Fibroblast of skin of left quadriceps (primary cell): Measurements from ENCODE around the gene HIC1.

Source experiments
- DNase-seq, 2 experiments: peaks; one replicate each; pipeline ENCODE4 v3.0.0-alpha.2; 2013; ENCODE audit warnings: low read depth in 2 of 2

The HIC1 gene

DNA sequence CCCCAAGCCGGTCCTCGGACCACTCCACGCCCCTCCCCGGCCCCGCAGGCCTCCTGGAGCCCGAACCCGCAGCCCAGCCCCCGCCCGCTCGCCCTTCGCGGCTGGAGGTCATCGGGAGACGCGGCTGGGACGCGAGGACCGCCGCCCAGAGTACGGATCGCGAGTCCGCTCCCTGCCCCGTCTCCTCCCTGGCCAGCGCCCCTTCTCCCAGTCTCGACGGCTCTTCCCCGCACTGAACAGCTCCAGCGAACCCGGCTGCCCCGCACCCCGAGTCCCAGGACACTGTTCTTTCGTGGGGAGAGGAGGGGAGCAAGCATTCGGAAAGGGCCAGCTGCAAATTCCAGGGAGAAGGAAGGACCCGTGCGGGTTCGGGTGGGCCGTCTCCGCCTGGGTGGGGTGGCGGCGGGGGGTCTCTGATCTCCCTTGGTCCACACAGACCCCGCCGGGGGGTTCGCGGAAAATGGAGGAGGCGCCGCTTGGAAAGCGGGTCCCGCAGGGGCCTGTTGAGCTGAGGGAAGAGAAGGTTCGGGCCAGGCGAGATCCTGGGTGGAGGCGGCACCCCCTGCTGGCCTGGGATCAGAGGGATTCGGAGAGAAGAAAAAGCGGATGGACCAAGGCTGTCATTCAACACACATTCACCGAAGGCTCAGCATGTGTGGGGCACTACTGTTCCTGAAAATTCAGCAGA, 29.1 kb upstream of the HIC1 start:
- no peak for DNase-seq

- DNase-seq, result no peak
These were observed 27.2 kb upstream of the HIC1 start for GRCh38 chr17:2027528-2028233.

- no peak for DNase-seq
These were observed 26.7 kb upstream of the HIC1 start for GRCh38 chr17:2028234-2028614.

DNA sequence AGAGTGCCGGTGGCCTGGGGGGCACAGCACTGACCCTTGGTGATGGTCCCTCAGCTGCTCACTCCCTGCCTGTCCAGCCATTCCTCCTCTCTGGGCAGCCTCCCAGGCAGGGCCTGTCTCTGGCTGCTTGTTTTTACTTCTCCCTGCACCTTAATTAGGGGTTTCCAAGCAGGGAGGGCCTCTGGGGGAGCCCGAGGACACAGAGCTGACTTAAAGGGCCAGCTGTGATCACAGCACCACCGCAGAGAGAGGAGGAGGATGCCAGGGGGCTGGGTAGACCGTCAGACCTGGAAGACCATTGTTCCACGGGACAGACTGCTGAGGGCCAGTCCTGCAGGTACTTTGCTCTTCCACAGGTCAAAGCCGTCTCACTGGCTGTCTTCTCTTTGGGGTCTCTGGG, 26.2 kb upstream of the HIC1 start:
- no peak for DNase-seq

- DNase-seq, result peak; percentile 71 to 77
These were observed 24.8 kb upstream of the HIC1 start, which contains the start of gene DPH1 for GRCh38 chr17:2029911-2030778. TSS of gene DPH1 (plus strand) at chr17:2030153. CDS start at chr17:2030170, 17 bp downstream.

DNA sequence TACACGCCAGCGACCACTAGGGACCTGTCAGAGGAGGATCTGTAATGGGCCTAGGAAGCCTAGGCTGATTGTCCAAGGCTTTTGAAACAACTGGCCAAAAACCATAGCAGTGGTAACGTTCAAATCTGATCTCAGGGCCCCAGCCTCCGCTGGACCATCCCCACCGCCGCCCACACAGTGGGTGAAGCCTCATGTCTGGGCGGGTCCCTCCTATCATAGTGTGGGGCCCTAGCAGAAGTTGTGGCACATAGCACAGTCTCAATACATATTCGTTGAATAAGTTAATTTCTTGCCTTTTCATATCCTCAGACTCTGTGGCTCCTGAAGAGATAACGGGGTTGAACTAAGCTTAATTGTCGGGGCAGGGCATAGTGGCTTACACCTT, 24.1 kb upstream of the HIC1 start:
- DNase-seq, result no peak

GRCh38 chr17:2033153-2033552, 21.8 kb upstream of the HIC1 start:
- DNase-seq, result no peak

- DNase-seq, result peak; percentile 73 to 76
These were observed 20.7 kb upstream of the HIC1 start for GRCh38 chr17:2034157-2034556.

GRCh38 chr17:2034806-2035540, 19.9 kb upstream of the HIC1 start:
- DNase-seq, result peak; percentile 97

DNA sequence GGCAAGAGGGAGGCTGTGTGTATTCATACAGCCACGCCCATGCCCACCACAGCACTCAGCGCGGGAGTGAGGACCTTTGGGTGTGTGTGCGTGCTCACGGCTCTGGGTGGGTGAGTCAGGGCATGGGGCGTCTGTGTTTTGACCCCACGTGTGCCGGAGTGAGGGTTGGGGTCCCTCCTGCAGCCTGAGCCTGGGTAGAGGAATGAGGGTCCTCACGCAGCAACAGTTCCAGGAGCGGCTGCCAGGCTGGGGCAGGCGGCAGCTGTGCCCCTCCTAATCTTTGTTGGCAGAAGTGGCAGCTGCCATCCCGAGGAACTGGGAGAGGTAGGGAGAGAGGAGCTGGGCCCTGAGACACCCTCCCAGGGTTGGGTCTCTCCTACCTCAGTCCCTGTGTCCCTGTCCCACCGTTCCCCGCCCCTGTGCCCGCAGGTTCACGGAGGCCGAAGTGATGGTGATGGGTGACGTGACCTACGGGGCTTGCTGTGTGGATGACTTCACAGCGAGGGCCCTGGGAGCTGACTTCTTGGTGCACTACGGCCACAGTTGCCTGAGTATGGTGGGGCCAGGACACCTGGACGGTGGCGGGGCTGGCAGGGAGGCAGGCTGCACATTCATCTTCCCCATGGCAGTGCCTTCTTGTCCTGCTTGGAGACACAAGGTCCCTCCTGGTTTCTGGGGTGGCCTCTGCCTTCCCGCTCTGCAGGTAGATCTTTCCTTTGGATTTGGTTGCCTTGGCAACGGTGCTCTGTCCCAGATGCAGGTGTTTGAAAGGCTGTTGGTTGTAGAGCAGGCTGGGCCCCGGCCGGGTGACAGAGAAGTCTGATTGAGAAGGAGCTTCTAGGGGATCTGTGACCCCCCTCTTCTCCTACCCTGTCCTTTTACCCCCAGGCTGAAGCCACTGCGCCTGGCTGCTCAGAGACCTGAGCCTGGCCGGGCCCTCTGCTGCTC, 19.1 kb upstream of the HIC1 start:
- DNase-seq, result no peak

- no peak for DNase-seq
These were observed 17.7 kb upstream of the HIC1 start for GRCh38 chr17:2037155-2037554.

DNA sequence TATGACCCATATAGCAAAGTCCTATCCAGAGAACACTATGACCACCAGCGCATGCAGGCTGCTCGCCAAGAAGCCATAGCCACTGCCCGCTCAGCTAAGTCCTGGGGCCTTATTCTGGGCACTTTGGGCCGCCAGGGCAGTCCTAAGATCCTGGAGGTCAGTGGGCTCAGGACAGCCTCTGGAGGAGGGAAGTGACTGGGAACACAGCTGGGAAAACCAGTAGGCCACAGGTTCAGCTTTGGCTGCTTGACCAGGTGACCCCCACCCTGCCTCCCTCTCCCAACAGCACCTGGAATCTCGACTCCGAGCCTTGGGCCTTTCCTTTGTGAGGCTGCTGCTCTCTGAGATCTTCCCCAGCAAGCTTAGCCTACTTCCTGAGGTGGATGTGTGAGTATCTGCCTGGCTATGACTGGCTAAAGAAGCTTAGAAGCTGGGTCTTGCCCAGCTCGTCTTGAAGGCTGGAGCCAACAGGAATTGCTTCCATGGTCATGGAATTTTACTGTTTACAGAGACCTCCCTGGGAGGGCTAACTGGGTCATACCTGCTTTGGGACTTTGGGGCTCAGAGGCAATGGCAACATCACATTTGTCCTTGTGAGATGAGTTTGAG, 14.6 kb upstream of the HIC1 start:
- no peak for DNase-seq

DNA sequence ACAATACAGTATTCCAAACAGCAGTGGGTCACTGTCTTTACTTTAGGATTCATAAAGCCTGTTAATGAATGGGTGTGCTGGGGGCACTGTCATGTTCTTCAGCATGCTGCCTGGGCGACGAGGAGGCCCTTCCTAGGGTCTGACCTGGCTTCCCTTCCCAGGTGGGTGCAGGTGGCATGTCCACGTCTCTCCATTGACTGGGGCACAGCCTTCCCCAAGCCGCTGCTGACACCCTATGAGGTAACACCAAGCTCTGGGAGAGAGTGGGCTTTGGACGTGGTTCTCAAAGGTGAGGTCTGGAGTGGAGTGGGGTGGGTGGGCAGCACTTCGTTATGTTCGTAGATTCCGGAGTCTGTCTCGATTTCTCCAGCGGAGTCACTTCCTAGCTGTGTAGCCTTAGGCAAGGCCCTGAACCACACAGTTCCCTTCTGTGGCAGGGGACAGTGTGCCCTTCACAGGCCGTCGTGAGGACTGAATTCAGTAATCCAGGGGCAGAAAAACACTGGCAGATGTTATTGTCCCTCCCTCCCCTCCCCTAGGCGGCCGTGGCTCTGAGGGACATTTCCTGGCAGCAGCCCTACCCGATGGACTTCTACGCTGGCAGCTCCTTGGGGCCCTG, 13.9 kb upstream of the HIC1 start:
- no peak for DNase-seq

- DNase-seq, result peak; percentile 85 to 88
These were observed 13.1 kb upstream of the HIC1 start, which contains the start of gene OVCA2 for GRCh38 chr17:2041561-2042389. TSS of gene OVCA2 (plus strand) at chr17:2042022. CDS start at chr17:2042048, 26 bp downstream.

GRCh38 chr17:2042390-2042847, 12.5 kb upstream of the HIC1 start:
- no peak for DNase-seq

DNA sequence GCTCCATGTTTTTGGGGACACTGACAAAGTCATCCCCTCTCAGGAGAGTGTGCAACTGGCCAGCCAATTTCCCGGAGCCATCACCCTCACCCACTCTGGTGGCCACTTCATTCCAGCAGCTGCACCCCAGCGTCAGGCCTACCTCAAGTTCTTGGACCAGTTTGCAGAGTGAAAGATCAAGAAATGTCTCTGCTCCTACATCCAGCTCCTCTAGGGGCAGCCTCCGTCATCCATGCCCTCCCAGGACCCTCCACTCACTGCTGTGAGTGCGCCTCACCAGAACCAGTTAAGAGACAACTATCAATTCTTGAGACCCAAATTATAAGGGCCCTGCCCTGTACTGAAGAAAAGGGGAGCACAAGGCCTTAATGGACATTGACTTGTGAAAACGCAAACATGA, 12.0 kb upstream of the HIC1 start:
- no peak for DNase-seq

DNA sequence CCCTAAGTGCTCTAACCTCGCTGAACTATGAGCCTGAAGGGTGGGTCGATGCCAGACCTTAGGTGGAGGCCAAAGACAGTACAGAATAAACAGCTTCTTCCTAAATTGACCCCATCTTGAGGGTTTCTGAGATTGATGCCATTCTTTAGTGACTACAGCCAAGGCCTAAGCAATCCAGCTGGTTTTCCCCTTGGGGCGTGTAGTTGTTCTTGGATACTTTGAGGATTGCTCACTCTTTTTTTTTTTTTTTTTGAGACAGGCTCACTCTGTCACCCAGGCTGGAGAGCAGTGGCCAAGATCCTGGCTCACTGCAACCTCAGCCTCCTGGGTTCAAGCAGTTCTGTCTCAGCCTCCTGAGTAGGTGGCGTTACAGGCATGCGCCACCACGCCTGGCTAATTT, 11.1 kb upstream of the HIC1 start:
- DNase-seq, result no peak

GRCh38 chr17:2044263-2044894, 10.5 kb upstream of the HIC1 start:
- no peak for DNase-seq
